GM18520 (cell line): ENCODE measurements around the gene IRF2.

ENCODE experiments used
- ATAC-seq: cut with Tn5 transposase; IDR thresholded peaks from one replicate; pipeline ENCODE4 v1.9.1; 2021; ENCODE audit not compliant: unreplicated experiment

The IRF2 gene

GRCh38 chr4:184451726-184452125 lies 22.6 kb downstream of the IRF2 start:
- ATAC-seq, result no peak

- no peak for ATAC-seq
These were observed 23.4 kb downstream of the IRF2 start for GRCh38 chr4:184450743-184451535.

- ATAC-seq, result no peak
These were observed 24.3 kb downstream of the IRF2 start for GRCh38 chr4:184450045-184450444.

GRCh38 chr4:184448821-184449220 lies 25.5 kb downstream of the IRF2 start:
- no peak for ATAC-seq

GRCh38 chr4:184448141-184448540 lies 26.2 kb downstream of the IRF2 start:
- ATAC-seq, result no peak

- no peak for ATAC-seq
These were observed 26.7 kb downstream of the IRF2 start for GRCh38 chr4:184447664-184448063.

GRCh38 chr4:184446132-184446658 lies 28.2 kb downstream of the IRF2 start:
- no peak for ATAC-seq

- peak; percentile 64 for ATAC-seq
These were observed 29.4 kb downstream of the IRF2 start for GRCh38 chr4:184444953-184445309.

- no peak for ATAC-seq
These were observed 30.0 kb downstream of the IRF2 start for GRCh38 chr4:184444215-184444952.

- ATAC-seq, result no peak
These were observed 31.0 kb downstream of the IRF2 start for GRCh38 chr4:184443318-184443717.

GRCh38 chr4:184442314-184442635 lies 32.1 kb downstream of the IRF2 start:
- no peak for ATAC-seq

- ATAC-seq, result no peak
These were observed 32.7 kb downstream of the IRF2 start for GRCh38 chr4:184441461-184442313.

- ATAC-seq, result no peak
These were observed 33.6 kb downstream of the IRF2 start for GRCh38 chr4:184440595-184441358.

- ATAC-seq, result no peak
These were observed 34.3 kb downstream of the IRF2 start for GRCh38 chr4:184439856-184440594.

- ATAC-seq, result no peak
These were observed 35.0 kb downstream of the IRF2 start for GRCh38 chr4:184439386-184439785.

GRCh38 chr4:184438375-184438774 lies 36.0 kb downstream of the IRF2 start:
- no peak for ATAC-seq

GRCh38 chr4:184437565-184438265 lies 36.6 kb downstream of the IRF2 start:
- ATAC-seq, result no peak

GRCh38 chr4:184434501-184435066 lies 39.8 kb downstream of the IRF2 start:
- ATAC-seq, result no peak

- no peak for ATAC-seq
These were observed 40.3 kb downstream of the IRF2 start for GRCh38 chr4:184434021-184434420.
